ENCODE results near the gene ELP4.

DNA sequence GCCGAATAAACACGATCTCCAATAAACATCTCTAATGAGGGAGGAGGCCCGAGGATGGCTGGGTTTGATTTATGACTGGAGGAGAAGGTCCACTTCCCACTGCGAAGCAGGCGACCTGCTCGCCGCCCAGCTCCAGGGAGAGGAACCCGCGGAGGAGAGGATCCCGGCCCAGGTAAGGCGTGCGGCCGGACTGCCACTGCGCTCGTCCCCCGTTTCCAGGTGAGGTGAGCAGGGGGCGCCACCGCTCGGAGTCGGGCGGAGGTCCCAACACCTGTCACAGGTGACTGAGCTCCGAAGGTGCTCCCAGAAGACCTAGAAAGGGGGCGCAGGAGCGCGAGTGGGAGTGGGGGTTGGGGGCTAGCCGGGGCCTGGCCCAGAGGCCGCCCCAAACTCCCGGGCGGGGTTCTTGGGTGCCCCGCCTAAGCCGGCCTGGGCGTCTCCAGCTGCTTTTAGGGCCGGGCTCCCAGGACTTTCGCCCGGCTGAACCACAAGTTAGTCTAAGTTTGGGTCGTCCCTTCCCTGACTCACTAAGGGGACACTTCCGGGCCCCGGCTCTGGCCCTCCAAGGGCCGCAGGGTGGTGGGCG, 307.0 kb downstream of the ELP4 start:
- TF ChIP-seq, protein P1, sequence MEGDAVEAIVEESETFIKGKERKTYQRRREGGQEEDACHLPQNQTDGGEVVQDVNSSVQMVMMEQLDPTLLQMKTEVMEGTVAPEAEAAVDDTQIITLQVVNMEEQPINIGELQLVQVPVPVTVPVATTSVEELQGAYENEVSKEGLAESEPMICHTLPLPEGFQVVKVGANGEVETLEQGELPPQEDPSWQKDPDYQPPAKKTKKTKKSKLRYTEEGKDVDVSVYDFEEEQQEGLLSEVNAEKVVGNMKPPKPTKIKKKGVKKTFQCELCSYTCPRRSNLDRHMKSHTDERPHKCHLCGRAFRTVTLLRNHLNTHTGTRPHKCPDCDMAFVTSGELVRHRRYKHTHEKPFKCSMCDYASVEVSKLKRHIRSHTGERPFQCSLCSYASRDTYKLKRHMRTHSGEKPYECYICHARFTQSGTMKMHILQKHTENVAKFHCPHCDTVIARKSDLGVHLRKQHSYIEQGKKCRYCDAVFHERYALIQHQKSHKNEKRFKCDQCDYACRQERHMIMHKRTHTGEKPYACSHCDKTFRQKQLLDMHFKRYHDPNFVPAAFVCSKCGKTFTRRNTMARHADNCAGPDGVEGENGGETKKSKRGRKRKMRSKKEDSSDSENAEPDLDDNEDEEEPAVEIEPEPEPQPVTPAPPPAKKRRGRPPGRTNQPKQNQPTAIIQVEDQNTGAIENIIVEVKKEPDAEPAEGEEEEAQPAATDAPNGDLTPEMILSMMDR (IDR thresholded peaks at IDR 0.05; ENCODE audit: low read depth, low read length) = no peak
- no peak for TF ChIP-seq POLR2A (IDR thresholded peaks at IDR 0.05; ENCODE audit: extremely low read depth, insufficient read length)

All from NB4 (cell line).